K562 (cell line): Measurements from ENCODE around the gene SNX15. TPM values are rescaled to one million over a fixed set of nuclear protein-coding genes. Genes with fewer than 3 reads are reported as not detected.

Experiments used
- ATF7 ChIP-seq: fragments of 450-650 bp; IDR thresholded peaks from 2 replicates; pipeline ENCODE4 v1.7.1; 2014; ENCODE audit warnings: mild to moderate bottlenecking, moderate library complexity
- BACH1 ChIP-seq: fragments of 200-800 bp; sonication (Bioruptor generic); IDR thresholded peaks from 2 replicates; pipeline ENCODE4 v1.6.1; 2016; ENCODE audit warnings: missing genetic modification characterization, missing compliant biosample characterization
- BDP1 ChIP-seq: IDR thresholded peaks from 3 replicates; pipeline ENCODE4 v1.6.1; 2011; ENCODE audit not compliant: insufficient read length, insufficient read depth
- BRCA1 ChIP-seq, 2 experiments: fragments of 450-650 bp in 1 of 2; sonication (generic) in 1 of 2; formaldehyde crosslinking in 1 of 2; IDR thresholded peaks; 2 replicates each; pipeline versions ENCODE4 v1.5.0 to v1.6.1; 2017 to 2020; ENCODE audit warnings: mild to moderate bottlenecking in 1 of 2, missing genetic modification reagents in 1 of 2
- CBX1 ChIP-seq: sonication (generic); IDR thresholded peaks from 2 replicates; pipeline ENCODE4 v1.6.1; 2016; ENCODE audit warnings: antibody characterized with exemption, low read depth, mild to moderate bottlenecking
- CCAR2 ChIP-seq: fragments of 200-400 bp; formaldehyde crosslinking; IDR thresholded peaks from 2 replicates; pipeline ENCODE4 v1.6.1; 2017; ENCODE audit warnings: mild to moderate bottlenecking, low read depth, low read length
- CTBP1 ChIP-seq: fragments of 450-650 bp; IDR thresholded peaks from 2 replicates; pipeline ENCODE4 v1.6.1; 2016; ENCODE audit warnings: borderline replicate concordance
- ETV1 ChIP-seq: fragments of 450-650 bp; conservative IDR thresholded peaks from 2 replicates; pipeline ENCODE4 v1.6.1; 2016; ENCODE audit warnings: missing genetic modification characterization, control low read depth, low read depth, missing compliant biosample characterization
- FOXP4 ChIP-seq: sonication (generic); formaldehyde crosslinking; IDR thresholded peaks from 2 replicates; pipeline ENCODE4 v1.8.0; 2022; ENCODE audit warnings: mild to moderate bottlenecking, missing genetic modification reagents, borderline replicate concordance
- ILF3 ChIP-seq: fragments of 450-650 bp; IDR thresholded peaks from 2 replicates; pipeline ENCODE4 v1.6.1; 2018; ENCODE audit warnings: antibody characterized with exemption, mild to moderate bottlenecking, moderate library complexity, borderline replicate concordance
- MTA1 ChIP-seq: fragments of 450-650 bp; IDR thresholded peaks from 2 replicates; pipeline ENCODE4 v1.6.1; 2017; ENCODE audit warnings: borderline replicate concordance
- NFRKB ChIP-seq: fragments of 450-650 bp; IDR thresholded peaks from 2 replicates; pipeline ENCODE4 v1.6.1; 2016; ENCODE audit warnings: low read depth
- PCBP1 ChIP-seq: fragments of 200-400 bp; formaldehyde crosslinking; IDR thresholded peaks from 2 replicates; pipeline ENCODE4 v1.6.1; 2018; ENCODE audit warnings: mild to moderate bottlenecking, low read depth, low read length; ENCODE audit not compliant: poor library complexity, severe bottlenecking
- PPARD ChIP-seq: fragments of 250-450 bp; sonication (Bioruptor Pico); IDR thresholded peaks from 2 replicates; pipeline ENCODE4 v1.8.0; 2022; ENCODE audit warnings: inconsistent platforms, mild to moderate bottlenecking, moderate library complexity
- SOX6 ChIP-seq: fragments of 450-650 bp; IDR thresholded peaks from 2 replicates; pipeline ENCODE4 v1.6.1; 2014; ENCODE audit warnings: mild to moderate bottlenecking
- TBP ChIP-seq: optimal IDR thresholded peaks from 2 replicates; pipeline ENCODE3; 2011; ENCODE audit warnings: low read depth, low read length, improper control_type of control experiment
- TCF7L2 ChIP-seq: fragments of 150-350 bp; IDR thresholded peaks from 2 replicates; pipeline ENCODE4 v1.6.1; 2016; ENCODE audit warnings: low read depth, mild to moderate bottlenecking, low read length, moderate library complexity
- ZNF121 ChIP-seq: sonication (generic); formaldehyde crosslinking; conservative IDR thresholded peaks from 2 replicates; pipeline ENCODE4 v1.8.0; 2022; ENCODE audit warnings: missing genetic modification reagents
- ZNF589 ChIP-seq: fragments of 200-800 bp; sonication (Bioruptor generic); IDR thresholded peaks from 2 replicates; pipeline ENCODE4 v1.6.1; 2016; ENCODE audit warnings: low read depth, missing genetic modification characterization, missing compliant biosample characterization
- polyA plus RNA-seq, 8 experiments: library from polyadenylated mRNA; depleted of rRNA in 4 of 8; stranded (reverse) in 5 of 8; unstranded in 3 of 8; fragments of >200 nt; fragmentation: Nextera tagmentation in 2 of 8; fragmentation: Illumina TruSeq in 1 of 8; extraction: Ambion mirVana in 2 of 8; extraction: Trizol in 1 of 8; gene quantifications; 2 replicates each; pipeline versions ENCODE4 v1.2.1 to v1.2.3, GENCODE V29; 2011 to 2014; ENCODE audit warnings: inconsistent platforms in 1 of 8, missing spikeins in 1 of 8
- total RNA-seq, 7 experiments: library from RNA; depleted of rRNA in 6 of 7; stranded (reverse); fragments of >200 nt in 6 of 7; fragmentation: Illumina TruSeq in 2 of 7; extraction: Trizol in 2 of 7; gene quantifications; 2 replicates each; pipeline versions ENCODE4 v1.2.1 to v1.2.3, GENCODE V29; 2011 to 2021; ENCODE audit warnings: low replicate concordance in 1 of 7
- TF ChIP-seq, protein P1 (sequence below): sonication (generic); formaldehyde crosslinking; IDR thresholded peaks from 2 replicates; pipeline ENCODE4 v1.8.1; 2023; ENCODE audit warnings: mild to moderate bottlenecking, missing genetic modification reagents
- TF ChIP-seq, protein P2 (sequence below): fragments of 250-450 bp; sonication (Bioruptor Pico); IDR thresholded peaks from 2 replicates; pipeline ENCODE4 v1.8.0; 2021; ENCODE audit warnings: mild to moderate bottlenecking, moderate library complexity
- TF ChIP-seq, protein P3 (sequence below): fragments of 450-650 bp; IDR thresholded peaks from 2 replicates; pipeline ENCODE4 v1.6.1; 2016; ENCODE audit warnings: antibody characterized with exemption

Gene SNX15
- total and polyA plus RNA-seq, 9 of the 15 experiments (the other 6 are each of a cell fraction or from before 2014, with no cell fraction given), result 1.8 to 27.8 (median 15.2) TPM

- peak; percentile 22; the same call in 1 of the 2 replicates for TF ChIP-seq SOX6
- no peak; the same call in 1 of the 2 replicates for TF ChIP-seq ETV1 (tag)
- TF ChIP-seq ZNF589 (CRISPR knock-in tag), result no peak
- TF ChIP-seq CBX1, result peak; percentile 27; the same call in 1 of the 2 replicates
- no peak for TF ChIP-seq BRCA1 (IDR thresholded peaks at IDR 0.05)
- no peak for TF ChIP-seq BRCA1 (CRISPR knock-in tag; IDR thresholded peaks at IDR 0.05)
- TF ChIP-seq TBP, result peak; percentile 46
- 0 out of 2 replicates have a peak, but pooled peaks have one; percentile 11 for TF ChIP-seq NFRKB
- TF ChIP-seq, protein P1, sequence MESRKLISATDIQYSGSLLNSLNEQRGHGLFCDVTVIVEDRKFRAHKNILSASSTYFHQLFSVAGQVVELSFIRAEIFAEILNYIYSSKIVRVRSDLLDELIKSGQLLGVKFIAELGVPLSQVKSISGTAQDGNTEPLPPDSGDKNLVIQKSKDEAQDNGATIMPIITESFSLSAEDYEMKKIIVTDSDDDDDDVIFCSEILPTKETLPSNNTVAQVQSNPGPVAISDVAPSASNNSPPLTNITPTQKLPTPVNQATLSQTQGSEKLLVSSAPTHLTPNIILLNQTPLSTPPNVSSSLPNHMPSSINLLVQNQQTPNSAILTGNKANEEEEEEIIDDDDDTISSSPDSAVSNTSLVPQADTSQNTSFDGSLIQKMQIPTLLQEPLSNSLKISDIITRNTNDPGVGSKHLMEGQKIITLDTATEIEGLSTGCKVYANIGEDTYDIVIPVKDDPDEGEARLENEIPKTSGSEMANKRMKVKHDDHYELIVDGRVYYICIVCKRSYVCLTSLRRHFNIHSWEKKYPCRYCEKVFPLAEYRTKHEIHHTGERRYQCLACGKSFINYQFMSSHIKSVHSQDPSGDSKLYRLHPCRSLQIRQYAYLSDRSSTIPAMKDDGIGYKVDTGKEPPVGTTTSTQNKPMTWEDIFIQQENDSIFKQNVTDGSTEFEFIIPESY, result peak; percentile 79
- no peak for TF ChIP-seq BDP1
- TF ChIP-seq CTBP1, result peak; percentile 93
- TF ChIP-seq ZNF121 (CRISPR knock-in tag), result no peak
- TF ChIP-seq BACH1 (tag), result no peak
- TF ChIP-seq MTA1, result no peak
- TF ChIP-seq, protein P2, sequence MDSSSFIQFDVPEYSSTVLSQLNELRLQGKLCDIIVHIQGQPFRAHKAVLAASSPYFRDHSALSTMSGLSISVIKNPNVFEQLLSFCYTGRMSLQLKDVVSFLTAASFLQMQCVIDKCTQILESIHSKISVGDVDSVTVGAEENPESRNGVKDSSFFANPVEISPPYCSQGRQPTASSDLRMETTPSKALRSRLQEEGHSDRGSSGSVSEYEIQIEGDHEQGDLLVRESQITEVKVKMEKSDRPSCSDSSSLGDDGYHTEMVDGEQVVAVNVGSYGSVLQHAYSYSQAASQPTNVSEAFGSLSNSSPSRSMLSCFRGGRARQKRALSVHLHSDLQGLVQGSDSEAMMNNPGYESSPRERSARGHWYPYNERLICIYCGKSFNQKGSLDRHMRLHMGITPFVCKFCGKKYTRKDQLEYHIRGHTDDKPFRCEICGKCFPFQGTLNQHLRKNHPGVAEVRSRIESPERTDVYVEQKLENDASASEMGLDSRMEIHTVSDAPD (CRISPR knock-in tag), result no peak
- peak; percentile 63 for TF ChIP-seq TCF7L2
- TF ChIP-seq, protein P3, sequence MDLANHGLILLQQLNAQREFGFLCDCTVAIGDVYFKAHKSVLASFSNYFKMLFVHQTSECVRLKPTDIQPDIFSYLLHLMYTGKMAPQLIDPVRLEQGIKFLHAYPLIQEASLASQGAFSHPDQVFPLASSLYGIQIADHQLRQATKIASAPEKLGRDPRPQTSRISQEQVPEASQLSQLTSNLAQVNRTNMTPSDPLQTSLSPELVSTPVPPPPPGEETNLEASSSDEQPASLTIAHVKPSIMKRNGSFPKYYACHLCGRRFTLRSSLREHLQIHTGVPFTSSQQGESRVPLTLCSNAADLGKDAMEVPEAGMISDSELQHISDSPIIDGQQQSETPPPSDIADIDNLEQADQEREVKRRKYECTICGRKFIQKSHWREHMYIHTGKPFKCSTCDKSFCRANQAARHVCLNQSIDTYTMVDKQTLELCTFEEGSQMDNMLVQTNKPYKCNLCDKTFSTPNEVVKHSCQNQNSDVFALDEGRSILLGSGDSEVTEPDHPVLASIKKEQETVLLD, result peak; percentile 79
- TF ChIP-seq ILF3, result peak; percentile 94
- peak; percentile 95 for TF ChIP-seq ATF7
- no peak for TF ChIP-seq PPARD (CRISPR knock-in tag)
- TF ChIP-seq CCAR2, result no peak
- peak; percentile 29 for TF ChIP-seq PCBP1
- TF ChIP-seq FOXP4 (CRISPR knock-in tag), result peak; percentile 98; the same call in 1 of the 2 replicates
Observed at GRCh38 chr11:65013888-65014725, 13.1 kb upstream of the SNX15 start, which contains the start of gene ARL2 (continued).
